NB4 (cell line): Measurements from ENCODE around the gene RPAP2.
A peak's percentile ranks its signal among the peaks of the same experiment; 100 is the strongest.

Source experiments
- DNase-seq: peaks from one replicate; pipeline ENCODE4 v3.0.0; 2010; ENCODE audit warnings: low read depth
- H3K4me3 ChIP-seq: one replicate; pipeline ENCODE4 v1.5.1; 2011; ENCODE audit warnings: mild to moderate bottlenecking, low read depth, low read length, moderate library complexity
- CTCF ChIP-seq: IDR thresholded peaks from one replicate; pipeline ENCODE4 v1.5.1; 2012; ENCODE audit warnings: low read depth, low read length
- MAX ChIP-seq: IDR thresholded peaks from 2 replicates; pipeline ENCODE4 v1.6.1; 2011; ENCODE audit warnings: low read depth, low read length
- MYC ChIP-seq: IDR thresholded peaks from 2 replicates; pipeline ENCODE4 v1.6.1; 2011; ENCODE audit warnings: low read depth, low read length
- POLR2A ChIP-seq: IDR thresholded peaks from 2 replicates; pipeline ENCODE4 v1.6.1; 2011; ENCODE audit warnings: mild to moderate bottlenecking; ENCODE audit not compliant: insufficient read length; ENCODE audit errors: extremely low read depth

Gene RPAP2

GRCh38 chr1:92408825-92409224, 110.0 kb downstream of the RPAP2 start:
- TF ChIP-seq MYC (no peak), POLR2A (no peak), MAX (no peak), CTCF (no peak)
- no peak for DNase-seq
- H3K4me3 ChIP-seq = no peak overlapping the region

GRCh38 chr1:92409946-92410549, 111.2 kb downstream of the RPAP2 start:
- no peak for DNase-seq
- TF ChIP-seq CTCF = no peak
- 0 out of 2 replicates have a peak, but pooled peaks have one; percentile 5 for TF ChIP-seq MAX

GRCh38 chr1:92410706-92411105, 111.8 kb downstream of the RPAP2 start:
- TF ChIP-seq CTCF (no peak), POLR2A (no peak), MAX (no peak), MYC (no peak)
- DNase-seq = peak; percentile 61
- H3K4me3 ChIP-seq = no peak overlapping the region

More at GRCh38 chr1:92409946-92410549, 111.2 kb downstream of the RPAP2 start:
- H3K4me3 ChIP-seq = no peak overlapping the region

GRCh38 chr1:92411511-92411910, 112.7 kb downstream of the RPAP2 start:
- TF ChIP-seq MYC (no peak), MAX (no peak), POLR2A (no peak), CTCF (no peak)
- DNase-seq = peak; percentile 85
- H3K4me3 ChIP-seq = no peak overlapping the region

GRCh38 chr1:92419642-92420041, 120.8 kb downstream of the RPAP2 start:
- no peak for DNase-seq

More at GRCh38 chr1:92419642-92420041, 120.8 kb downstream of the RPAP2 start:
- no peak overlapping the region for H3K4me3 ChIP-seq
- TF ChIP-seq MYC = no peak
- TF ChIP-seq MAX = no peak
- no peak for TF ChIP-seq CTCF
- TF ChIP-seq POLR2A = no peak
